Activated naive CD4-positive, alpha-beta T cell (primary cell): ENCODE data around the gene ESYT3.
"Not testable (repeated sequence)": the region's sequence is repeated elsewhere in the genome, so short reads cannot be mapped to it uniquely, and the experiment has no call there.

Source experiments
- DNase-seq, 4 experiments: peaks; one replicate each; lab custom pipeline; 2025; lab: John Stamatoyannopoulos, UW

Gene ESYT3

GRCh38 chr3:138412821-138413551 lies 21.4 kb upstream of the ESYT3 start:
- no peak for DNase-seq

- DNase-seq, result not testable (repeated sequence)
These were observed 18.2 kb upstream of the ESYT3 start for GRCh38 chr3:138416236-138416635.

- DNase-seq, result peak in 3 of 4 experiments; percentile 8 to 49 (median 40)
These were observed 16.8 kb upstream of the ESYT3 start for GRCh38 chr3:138417559-138417982.

GRCh38 chr3:138418601-138419206 lies 15.7 kb upstream of the ESYT3 start:
- no peak for DNase-seq

GRCh38 chr3:138423316-138423715 lies 11.1 kb upstream of the ESYT3 start:
- no peak for DNase-seq

- DNase-seq, result no peak
These were observed 10.1 kb upstream of the ESYT3 start for GRCh38 chr3:138424323-138424722.

GRCh38 chr3:138426211-138426610 lies 8.2 kb upstream of the ESYT3 start:
- DNase-seq, result no peak

GRCh38 chr3:138426754-138427153 lies 7.7 kb upstream of the ESYT3 start:
- DNase-seq, result not testable (repeated sequence)

GRCh38 chr3:138429665-138430064 lies 4.8 kb upstream of the ESYT3 start:
- DNase-seq, result no peak

GRCh38 chr3:138432576-138433240 lies 1.7 kb upstream of the ESYT3 start:
- DNase-seq, result no peak

- no peak for DNase-seq
These were observed 532 bp upstream of the ESYT3 start for GRCh38 chr3:138433892-138434275.

- DNase-seq, result no peak
These were observed 708 bp downstream of the ESYT3 start for GRCh38 chr3:138434875-138435772.

- no peak for DNase-seq
These were observed 1.4 kb downstream of the ESYT3 start for GRCh38 chr3:138435840-138436239.

- DNase-seq, result no peak
These were observed 2.9 kb downstream of the ESYT3 start for GRCh38 chr3:138437281-138437680.

GRCh38 chr3:138438896-138439295 lies 4.5 kb downstream of the ESYT3 start:
- DNase-seq, result no peak

- no peak for DNase-seq
These were observed 5.2 kb downstream of the ESYT3 start for GRCh38 chr3:138439646-138440045.

GRCh38 chr3:138440121-138440521 lies 5.7 kb downstream of the ESYT3 start:
- no peak for DNase-seq

GRCh38 chr3:138440596-138440995 lies 6.2 kb downstream of the ESYT3 start:
- no peak for DNase-seq

GRCh38 chr3:138441256-138441655 lies 6.8 kb downstream of the ESYT3 start:
- DNase-seq, result no peak

- no peak for DNase-seq
These were observed 7.3 kb downstream of the ESYT3 start for GRCh38 chr3:138441742-138442141.

- no peak for DNase-seq
These were observed 8.0 kb downstream of the ESYT3 start for GRCh38 chr3:138442433-138442832.

GRCh38 chr3:138443091-138443490 lies 8.7 kb downstream of the ESYT3 start:
- no peak for DNase-seq
